ENCODE results near the gene MYL12B. TPM values are rescaled to one million over a fixed set of nuclear protein-coding genes. Genes with fewer than 3 reads are reported as not detected.
"Not testable (repeated sequence)": the region's sequence is repeated elsewhere in the genome, so short reads cannot be mapped to it uniquely, and the experiment has no call there.

The MYL12B gene
- total RNA-seq, 1 donor from 2014 or later: 187 TPM

GRCh38 chr18:3216987-3217386, 44.9 kb upstream of the MYL12B start:
- Mint-ChIP-seq H3K4me1 (ENCODE audit: low read depth) (peaks cover 30% of the 10 kb centered on the region), H3K27me3 (no peaks in the 10 kb centered on the region), H3K9me3 (ENCODE audit: low read depth) (peaks cover 13% of the 10 kb centered on the region), H3K27ac (peak overlapping the region; percentile 12), H3K36me3 (ENCODE audit: insufficient read depth) (peaks cover 8% of the 10 kb centered on the region), H3K4me3 (ENCODE audit: low read depth) (no peak overlapping the region)
- TF ChIP-seq CTCF (IDR thresholded peaks at IDR 0.05; ENCODE audit: unreplicated experiment): no peak
- DNase-seq (ENCODE audit: low spot score, unreplicated experiment): no peak

DNA sequence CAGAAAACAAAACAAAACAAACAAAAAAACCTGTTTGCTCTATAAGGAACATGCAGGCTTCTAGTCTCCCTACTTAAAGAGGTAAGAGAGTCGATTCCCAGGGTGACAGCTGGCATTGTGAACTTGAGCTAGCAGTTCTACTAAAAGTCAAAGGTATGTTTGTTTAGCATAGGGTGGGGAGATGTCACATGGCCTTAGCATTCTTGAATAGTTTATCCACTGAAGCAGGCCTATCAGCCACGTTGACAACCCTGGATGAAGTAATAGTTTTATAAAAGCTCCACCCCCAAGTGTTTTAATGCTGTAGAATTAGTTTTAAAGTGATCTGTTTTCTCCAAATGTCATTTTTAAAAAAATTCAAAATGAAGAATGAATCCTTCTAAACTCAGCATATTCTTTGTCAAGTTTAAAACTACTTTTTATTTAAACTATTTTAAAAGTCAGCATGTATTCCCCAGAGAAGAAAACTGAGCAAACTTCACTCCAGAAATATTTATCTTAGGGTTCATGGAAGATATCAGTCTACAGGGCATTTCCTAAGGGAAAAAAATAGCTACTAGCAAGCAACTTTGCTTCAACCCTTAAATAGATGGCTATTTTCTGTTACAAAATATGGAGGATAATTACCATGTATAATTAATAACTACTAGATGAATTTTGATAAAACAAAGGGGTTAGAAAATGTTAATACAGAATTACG, 43.8 kb upstream of the MYL12B start:
- peaks cover 30% of the 10 kb centered on the region for H3K4me1 Mint-ChIP-seq (ENCODE audit: low read depth)
- peak overlapping the region; percentile 86 for H3K27ac Mint-ChIP-seq
- DNase-seq (ENCODE audit: low spot score, unreplicated experiment): no peak
- peak overlapping the region; percentile 36 for H3K4me3 Mint-ChIP-seq (ENCODE audit: low read depth)
- H3K9me3 Mint-ChIP-seq (ENCODE audit: low read depth): peaks cover 13% of the 10 kb centered on the region
- no peaks in the 10 kb centered on the region for H3K27me3 Mint-ChIP-seq
- H3K36me3 Mint-ChIP-seq (ENCODE audit: insufficient read depth): peaks cover 8% of the 10 kb centered on the region
- TF ChIP-seq CTCF (IDR thresholded peaks at IDR 0.05; ENCODE audit: unreplicated experiment): no peak

- H3K9me3 Mint-ChIP-seq (ENCODE audit: low read depth): peaks cover 13% of the 10 kb centered on the region
- peaks cover 27% of the 10 kb centered on the region for H3K4me1 Mint-ChIP-seq (ENCODE audit: low read depth)
- H3K4me3 Mint-ChIP-seq (ENCODE audit: low read depth): no peak overlapping the region
- TF ChIP-seq CTCF (IDR thresholded peaks at IDR 0.05; ENCODE audit: unreplicated experiment): no peak
- no peak overlapping the region for H3K27ac Mint-ChIP-seq
- peaks cover 8% of the 10 kb centered on the region for H3K36me3 Mint-ChIP-seq (ENCODE audit: insufficient read depth)
- DNase-seq (ENCODE audit: low spot score, unreplicated experiment): no peak
- H3K27me3 Mint-ChIP-seq: no peaks in the 10 kb centered on the region
Measured at GRCh38 chr18:3218819-3219218, 43.1 kb upstream of the MYL12B start.

- peaks cover 13% of the 10 kb centered on the region for H3K9me3 Mint-ChIP-seq (ENCODE audit: low read depth)
- no peak for DNase-seq (ENCODE audit: low spot score, unreplicated experiment)
- TF ChIP-seq CTCF (IDR thresholded peaks at IDR 0.05; ENCODE audit: unreplicated experiment): no peak
- peaks cover 26% of the 10 kb centered on the region for H3K4me1 Mint-ChIP-seq (ENCODE audit: low read depth)
- no peak overlapping the region for H3K4me3 Mint-ChIP-seq (ENCODE audit: low read depth)
- H3K27ac Mint-ChIP-seq: peak overlapping the region; percentile 65
- H3K36me3 Mint-ChIP-seq (ENCODE audit: insufficient read depth): peaks cover 8% of the 10 kb centered on the region
- H3K27me3 Mint-ChIP-seq: no peaks in the 10 kb centered on the region
Measured at GRCh38 chr18:3219241-3219630, 42.7 kb upstream of the MYL12B start.

GRCh38 chr18:3219631-3220335, 42.1 kb upstream of the MYL12B start, which contains the start of gene MYOM1:
Gene MYOM1, minus strand, starts transcription at chr18:3219968. Its CDS starts 4,745 bp downstream, at chr18:3215223.
- no peak for DNase-seq (ENCODE audit: low spot score, unreplicated experiment)
- H3K36me3 Mint-ChIP-seq (ENCODE audit: insufficient read depth): peaks cover 8% of the 10 kb centered on the region
- TF ChIP-seq CTCF (IDR thresholded peaks at IDR 0.05; ENCODE audit: unreplicated experiment): no peak
- H3K4me1 Mint-ChIP-seq (ENCODE audit: low read depth): peaks cover 26% of the 10 kb centered on the region
- H3K27me3 Mint-ChIP-seq: no peaks in the 10 kb centered on the region
- H3K9me3 Mint-ChIP-seq (ENCODE audit: low read depth): peaks cover 13% of the 10 kb centered on the region
- peak within 1 kb of the TSS; percentile 65 for H3K27ac Mint-ChIP-seq
- H3K4me3 Mint-ChIP-seq (ENCODE audit: low read depth): no peak within 1 kb of the TSS

- Mint-ChIP-seq H3K4me1 (ENCODE audit: low read depth) (peaks cover 34% of the 10 kb centered on the region), H3K9me3 (ENCODE audit: low read depth) (peaks cover 13% of the 10 kb centered on the region)
- not testable (repeated sequence) for H3K27ac Mint-ChIP-seq; H3K36me3 Mint-ChIP-seq (ENCODE audit: insufficient read depth); DNase-seq (ENCODE audit: low spot score, unreplicated experiment); H3K27me3 Mint-ChIP-seq; H3K4me3 Mint-ChIP-seq (ENCODE audit: low read depth)
Measured at GRCh38 chr18:3220868-3221267, 41.1 kb upstream of the MYL12B start.
